GM18499 (cell line): ENCODE data around the gene LPAR2.
"Not testable (repeated sequence)": the region's sequence is repeated elsewhere in the genome, so short reads cannot be mapped to it uniquely, and the experiment has no call there.

ENCODE experiments used
- ATAC-seq: cut with Tn5 transposase; IDR thresholded peaks from one replicate; pipeline ENCODE4 v1.9.1; 2021; ENCODE audit warnings: moderate number of reproducible peaks; ENCODE audit not compliant: insufficient read depth, unreplicated experiment

LPAR2 gene

GRCh38 chr19:19633711-19634515 lies 5.9 kb upstream of the LPAR2 start:
- ATAC-seq: no peak

GRCh38 chr19:19632661-19633060 lies 4.6 kb upstream of the LPAR2 start:
- ATAC-seq: no peak

DNA sequence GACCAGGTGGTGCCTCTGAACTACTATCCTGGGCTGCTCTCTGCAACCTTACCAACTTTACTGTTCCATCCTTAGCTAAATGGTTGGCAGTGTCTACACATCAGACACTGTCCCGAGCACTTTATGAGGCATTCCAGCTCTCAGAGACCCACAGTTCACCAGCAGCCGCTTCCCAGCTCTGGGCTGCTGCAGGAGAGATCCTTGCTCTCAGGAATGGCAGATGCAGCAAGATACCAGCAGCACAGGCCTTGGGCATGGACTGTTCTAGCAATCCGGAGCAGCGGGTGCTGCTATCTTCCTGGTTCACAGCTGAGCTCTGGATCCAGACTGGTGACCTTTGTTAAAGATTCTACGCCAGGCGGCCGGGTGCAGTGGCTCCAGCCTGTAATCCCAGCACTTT lies 3.3 kb upstream of the LPAR2 start:
- no peak for ATAC-seq

GRCh38 chr19:19630426-19630825 lies 2.4 kb upstream of the LPAR2 start:
- no peak for ATAC-seq

DNA sequence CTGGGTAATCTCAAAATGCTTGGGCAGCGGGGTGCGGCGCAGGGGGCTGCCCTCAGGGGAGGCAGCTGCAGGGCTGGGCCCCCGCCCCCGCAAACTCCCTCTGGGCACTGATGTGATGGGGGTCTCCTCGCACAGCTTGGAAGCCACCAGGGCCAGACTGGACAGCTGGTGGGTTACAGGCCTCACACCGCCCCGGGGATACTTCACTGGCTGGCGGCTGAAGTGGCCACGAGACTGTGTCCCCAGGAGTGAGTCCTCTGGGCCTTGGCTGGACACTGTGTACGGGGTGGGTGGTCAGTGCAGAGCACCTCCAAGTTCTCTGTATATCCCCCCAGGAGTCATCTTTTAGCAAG lies 2.0 kb upstream of the LPAR2 start:
- no peak for ATAC-seq

DNA sequence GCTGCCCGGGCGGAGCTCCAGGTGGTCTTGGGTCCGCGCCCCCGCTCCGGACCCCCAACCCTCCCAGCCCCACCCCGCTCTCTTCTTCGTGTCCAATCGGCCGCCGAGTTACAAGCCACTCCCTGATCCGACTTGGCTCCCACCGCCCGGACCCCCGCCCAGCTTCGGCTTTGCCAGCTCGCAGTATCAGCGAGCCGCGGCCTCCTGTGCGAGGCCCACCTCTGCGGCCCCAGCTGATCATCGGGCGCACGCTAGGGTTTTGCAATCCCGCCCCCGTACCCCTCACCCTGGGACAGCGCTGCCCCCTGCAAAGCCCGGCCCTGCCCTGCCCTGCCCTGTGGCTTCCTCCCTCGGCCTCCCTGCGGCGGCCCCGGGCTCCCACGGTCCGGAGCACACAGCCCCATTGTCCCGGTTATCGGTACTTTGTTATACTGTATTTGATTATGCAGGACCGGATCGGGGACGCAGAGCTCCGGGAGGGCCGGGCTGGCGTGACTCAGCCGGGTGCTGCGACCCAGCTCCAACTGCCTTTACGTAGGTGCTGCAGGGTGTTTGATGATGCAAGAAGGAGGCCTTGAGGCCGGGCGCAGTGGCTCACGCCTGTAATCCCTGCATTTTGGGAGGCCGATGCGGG lies 598 bp upstream of the LPAR2 start:
- ATAC-seq: no peak

DNA sequence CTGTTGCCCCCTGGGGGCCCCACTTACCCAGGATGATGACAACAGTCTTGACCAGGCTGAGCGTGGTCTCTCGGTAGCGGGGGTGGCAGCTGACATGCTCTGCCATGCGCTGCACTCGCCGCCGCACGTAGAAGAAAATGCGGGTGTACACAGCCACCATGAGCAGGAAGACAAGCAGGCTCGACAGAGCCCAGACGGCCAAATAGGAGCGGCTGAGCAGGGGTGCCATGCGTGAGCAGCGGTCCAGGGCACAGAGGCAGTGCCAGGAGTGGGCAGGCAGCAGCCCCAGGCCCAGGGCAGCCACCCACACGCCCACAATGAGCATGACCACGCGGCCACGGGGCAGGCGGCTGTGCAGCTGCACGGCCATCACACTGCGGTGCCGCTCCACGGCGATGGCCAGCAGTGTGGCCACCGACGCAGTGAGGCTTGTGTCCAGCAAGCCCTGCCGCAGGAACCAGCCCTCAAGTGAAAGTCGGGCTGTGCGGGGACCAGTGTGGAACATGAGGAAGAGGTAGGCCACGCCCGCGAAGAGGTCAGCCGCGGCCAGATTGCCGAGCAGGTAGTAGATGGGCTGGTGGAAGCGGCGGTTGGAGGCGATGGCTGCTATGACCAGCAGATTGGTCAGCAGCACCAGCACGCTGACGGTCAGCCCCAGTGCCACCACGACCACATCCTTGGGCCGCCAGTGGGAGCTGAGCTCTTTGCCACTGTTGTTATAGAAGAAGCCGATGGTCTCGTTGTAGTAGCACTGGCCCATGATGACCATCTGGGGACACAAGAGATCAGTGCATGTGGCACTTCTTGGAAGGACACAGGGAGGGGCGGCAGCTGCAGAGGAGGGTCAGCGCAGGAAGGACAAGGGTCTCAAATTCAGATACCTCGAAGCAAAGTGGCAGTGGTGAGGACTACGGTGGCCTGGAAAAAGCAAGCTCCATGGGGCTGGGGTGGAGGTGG lies 1.2 kb downstream of the LPAR2 start:
- ATAC-seq: no peak

DNA sequence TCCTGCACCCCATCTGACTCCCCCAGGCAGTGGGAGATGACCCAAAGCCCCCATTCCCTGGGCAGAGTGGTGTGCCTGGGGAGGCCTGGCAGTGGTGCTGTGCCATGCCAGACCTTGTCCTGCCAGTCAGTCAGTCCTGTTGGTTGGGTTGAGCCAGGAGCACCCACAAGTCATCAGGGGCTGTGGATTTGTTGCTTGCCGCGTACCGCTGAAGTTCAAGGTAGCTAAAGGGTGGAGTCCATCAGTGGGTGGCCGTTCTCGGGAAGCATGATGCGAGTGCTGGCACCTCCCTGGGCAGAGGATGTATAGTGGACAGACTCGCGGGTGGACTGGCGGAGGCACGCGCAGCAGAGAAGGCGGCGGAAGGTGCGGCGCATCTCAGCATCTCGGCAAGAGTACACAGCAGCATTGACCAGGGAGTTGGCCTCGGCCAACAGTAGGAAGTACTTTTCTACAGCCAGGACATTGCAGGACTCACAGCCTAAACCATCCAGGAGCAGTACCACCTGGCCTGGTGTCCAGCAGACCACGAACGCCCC lies 3.9 kb downstream of the LPAR2 start:
- no peak for ATAC-seq

- ATAC-seq: no peak
Measured at GRCh38 chr19:19623383-19623782, 4.6 kb downstream of the LPAR2 start.

DNA sequence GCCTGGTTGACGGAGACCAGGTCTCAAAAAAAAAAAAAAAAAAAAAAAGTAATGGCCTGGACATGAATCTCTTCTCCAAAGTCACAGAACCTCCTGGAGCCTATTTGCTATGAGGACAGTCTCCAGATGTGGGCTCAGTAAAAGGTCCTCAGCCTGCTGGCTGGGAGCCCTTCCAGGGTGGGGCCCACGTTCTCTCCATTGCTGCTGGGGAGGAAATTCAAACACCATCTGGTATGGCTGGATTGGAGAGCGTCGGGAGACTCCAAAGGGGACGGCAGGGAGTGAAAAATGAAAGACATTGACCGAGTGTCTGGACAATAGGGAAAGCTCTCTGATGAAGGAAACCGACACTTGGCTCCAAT lies 8.2 kb downstream of the LPAR2 start:
- no peak for ATAC-seq

DNA sequence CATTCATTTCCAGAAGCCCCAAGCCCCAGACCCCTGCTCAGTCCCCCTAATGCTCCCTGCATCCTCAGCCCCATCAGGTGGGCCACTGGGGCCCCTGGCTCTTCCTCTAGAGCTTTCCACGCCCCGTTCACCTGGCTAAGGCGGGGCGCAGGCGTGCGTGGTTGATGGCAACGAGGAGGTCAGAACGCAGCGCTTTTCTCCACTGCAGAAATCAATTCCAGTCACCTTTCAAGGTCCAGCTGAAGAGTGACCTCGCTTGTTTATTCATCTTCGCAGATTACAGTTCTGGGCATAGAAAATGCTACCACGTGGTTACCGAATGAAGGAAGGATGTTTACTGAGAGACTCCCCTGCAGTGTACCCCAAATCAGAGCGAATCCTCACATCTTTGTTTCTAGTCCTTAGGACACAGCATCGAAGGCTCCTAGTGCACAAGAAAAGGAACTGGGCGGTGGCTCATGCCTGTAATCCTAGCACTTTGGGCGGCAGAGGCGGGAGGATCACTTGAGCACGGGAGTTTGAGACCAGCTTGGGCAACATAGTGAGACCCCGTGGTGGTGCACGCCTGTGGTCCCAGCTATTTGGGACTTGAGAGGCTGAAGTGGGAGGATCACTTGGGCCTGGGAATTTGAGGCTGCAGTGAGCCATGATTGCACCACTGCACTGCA lies 8.7 kb downstream of the LPAR2 start:
- no peak for ATAC-seq

- ATAC-seq: peak; percentile 93
Measured at GRCh38 chr19:19618219-19619051, 9.6 kb downstream of the LPAR2 start, which contains the start of gene PBX4. PBX4 (minus strand) TSS chr19:19618687; CDS start chr19:19618629, 58 bp downstream.

DNA sequence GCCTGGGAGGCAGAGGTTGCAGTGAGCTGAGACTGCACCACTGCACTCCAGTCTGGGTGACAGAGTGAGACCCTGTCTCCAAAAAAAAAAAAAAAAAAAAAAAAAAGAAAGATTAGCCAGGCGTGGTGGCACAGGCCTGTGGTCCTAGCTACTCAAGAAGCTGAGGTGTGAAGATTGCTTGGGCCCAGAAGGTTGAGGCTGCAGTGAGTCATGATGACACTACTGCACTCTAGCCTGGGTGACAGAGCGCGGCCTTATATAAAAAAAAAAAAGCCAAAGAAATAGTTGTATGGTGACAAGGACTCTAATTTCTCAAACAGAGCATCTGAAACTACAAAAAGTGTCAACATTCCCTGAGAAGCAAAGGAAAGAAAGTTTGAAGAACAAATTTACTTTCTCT lies 12.9 kb downstream of the LPAR2 start:
- no peak for ATAC-seq

- ATAC-seq: no peak
Measured at GRCh38 chr19:19613506-19613905, 14.5 kb downstream of the LPAR2 start.

GRCh38 chr19:19610376-19611202 lies 17.4 kb downstream of the LPAR2 start:
- ATAC-seq: no peak

GRCh38 chr19:19606686-19607085 lies 21.3 kb downstream of the LPAR2 start:
- not testable (repeated sequence) for ATAC-seq

DNA sequence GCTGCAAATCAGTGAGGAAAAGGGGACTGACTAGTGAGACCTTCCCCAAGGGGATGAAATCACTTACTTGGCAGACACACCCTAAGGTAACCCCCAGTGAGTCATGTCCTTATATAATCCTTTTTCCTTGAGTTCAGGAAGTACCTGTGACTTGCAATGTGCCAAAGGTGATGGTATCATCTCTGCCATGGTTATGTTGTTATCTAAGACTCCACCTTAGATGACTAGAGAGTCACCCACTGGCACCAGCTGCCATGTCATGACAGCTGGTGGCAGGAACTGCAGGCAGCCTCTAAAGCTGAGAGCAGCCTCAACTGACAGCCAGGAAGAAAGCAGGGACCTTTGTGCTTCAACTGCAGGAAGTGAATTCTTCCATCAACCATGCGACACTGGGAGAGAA lies 22.0 kb downstream of the LPAR2 start:
- ATAC-seq: no peak

- no peak for ATAC-seq
Measured at GRCh38 chr19:19602713-19603324, 25.2 kb downstream of the LPAR2 start.
